HG03064 (cell line): ENCODE results near the gene RFX8.
"Not testable (repeated sequence)": the region's sequence is repeated elsewhere in the genome, so short reads cannot be mapped to it uniquely, and the experiment has no call there.

Experiments
- ATAC-seq: cut with Tn5 transposase; IDR thresholded peaks from one replicate; pipeline ENCODE4 v1.9.1; 2021; ENCODE audit warnings: low read depth; ENCODE audit not compliant: unreplicated experiment

RFX8 gene

DNA sequence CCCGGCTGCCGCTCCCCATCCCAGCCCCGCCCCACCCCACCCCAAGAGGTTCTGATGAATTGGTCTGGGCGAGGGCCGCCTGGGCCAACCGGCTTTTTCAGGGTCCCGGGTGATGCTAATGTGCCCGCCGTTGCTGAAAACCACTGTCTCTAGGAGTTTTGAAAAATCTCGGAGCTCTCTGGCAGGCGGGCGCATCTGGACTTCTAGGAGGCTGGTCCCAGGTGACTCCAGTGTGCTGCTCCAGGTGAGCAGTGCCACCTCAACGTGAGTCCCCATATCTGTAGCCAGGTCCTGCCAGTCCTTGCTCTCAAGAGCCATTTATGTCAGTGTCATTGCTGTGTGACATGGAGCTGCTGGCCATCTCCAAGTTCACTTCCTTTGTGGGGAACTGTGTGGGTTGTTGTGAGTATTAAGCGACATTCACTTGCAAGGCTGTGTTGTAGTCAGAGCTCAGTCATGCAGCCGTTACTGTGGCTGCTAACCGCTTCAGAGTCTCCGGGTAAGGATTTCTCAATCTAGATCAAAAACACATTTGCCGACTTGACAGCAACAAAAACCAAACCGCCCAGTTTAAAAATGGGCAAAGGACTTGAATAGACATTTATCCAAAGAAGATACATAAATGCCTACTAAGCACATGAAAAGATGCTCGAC, at the start of gene RFX8:
Gene RFX8 (minus strand): TSS at position 382 of the 654 bp plus-strand sequence. CDS start 8,264 bp downstream, outside the sequence.
- ATAC-seq, result no peak

DNA sequence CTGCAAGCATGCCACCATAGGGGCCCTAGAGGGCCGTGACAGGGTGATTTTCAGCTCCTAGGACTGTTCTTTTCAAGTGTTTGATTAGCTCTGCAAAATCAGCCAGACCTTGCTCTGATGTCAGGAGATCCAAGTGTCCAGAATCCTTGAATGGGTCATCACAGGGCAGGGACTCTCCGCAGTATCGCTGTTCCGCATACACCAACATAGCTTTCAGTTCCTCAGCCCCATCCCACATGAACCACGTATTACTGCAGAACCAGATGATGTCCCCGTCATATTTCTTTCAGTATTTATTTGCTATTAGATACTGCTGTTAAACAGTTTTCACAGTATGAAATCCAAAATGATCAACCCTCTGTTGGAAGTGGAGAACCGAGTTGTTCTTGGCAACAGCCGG, 46.6 kb upstream of the RFX8 start:
- no peak for ATAC-seq

DNA sequence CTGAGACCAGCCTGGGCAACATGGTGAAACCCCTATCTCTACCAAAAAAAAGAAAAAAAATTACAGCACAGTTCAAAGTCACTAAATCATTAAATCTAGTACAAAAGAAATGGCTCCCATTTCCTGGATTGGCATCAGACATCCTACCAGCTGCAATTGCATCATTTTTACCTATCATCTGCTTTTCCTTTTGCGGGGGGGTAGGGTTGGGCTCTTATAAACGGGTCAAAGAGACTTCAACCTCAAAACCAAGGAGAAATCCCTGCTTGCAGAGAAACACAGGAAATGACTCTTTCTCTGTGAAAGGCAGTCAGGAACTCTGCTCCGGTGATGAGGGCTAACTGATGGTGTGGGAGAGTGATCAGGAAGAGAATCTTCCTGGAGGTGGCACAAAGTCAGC, 45.3 kb upstream of the RFX8 start:
- no peak for ATAC-seq

DNA sequence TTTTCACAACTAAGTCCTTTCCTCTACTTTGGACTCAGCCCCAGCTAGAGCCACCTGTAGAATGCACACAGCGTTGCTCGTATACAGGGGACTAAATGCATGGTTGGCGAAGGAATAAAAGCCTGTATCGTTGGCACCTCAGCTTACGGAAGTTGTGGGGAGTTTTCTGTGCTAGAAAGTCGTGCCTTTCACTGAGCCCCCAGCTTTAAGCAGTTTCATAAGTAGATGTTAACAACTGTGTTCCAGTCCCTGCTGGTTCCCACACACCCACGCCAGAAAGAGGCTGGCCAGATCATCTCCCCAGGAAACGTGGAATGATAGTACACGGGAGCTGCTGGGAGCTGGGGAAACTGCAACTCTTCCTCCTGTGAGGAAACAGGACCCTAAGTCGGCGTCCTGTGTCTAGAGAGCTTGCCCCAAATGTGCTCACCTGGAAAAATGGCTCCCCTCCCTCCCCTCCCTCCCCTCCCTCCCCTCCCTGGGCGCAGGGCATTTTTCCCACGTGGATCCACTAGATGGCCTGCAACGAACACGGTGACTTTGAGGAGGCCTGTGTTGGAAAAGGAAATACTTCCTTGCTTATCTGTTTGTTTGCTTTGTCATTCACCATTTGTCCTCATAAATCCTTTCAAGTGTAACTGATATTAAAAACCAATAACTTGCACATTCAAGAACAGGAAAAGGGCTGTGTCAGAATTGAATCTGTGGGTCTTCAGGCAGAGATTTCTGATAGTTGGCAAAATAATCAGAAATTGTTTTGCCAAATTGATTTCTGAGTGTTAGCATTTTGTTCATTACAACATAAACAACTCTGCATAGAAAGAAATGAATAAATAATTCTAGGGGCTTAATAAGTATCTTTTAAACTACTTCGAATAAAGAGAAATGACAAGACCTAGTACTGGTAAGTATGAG, 43.9 kb upstream of the RFX8 start:
- ATAC-seq, result no peak

DNA sequence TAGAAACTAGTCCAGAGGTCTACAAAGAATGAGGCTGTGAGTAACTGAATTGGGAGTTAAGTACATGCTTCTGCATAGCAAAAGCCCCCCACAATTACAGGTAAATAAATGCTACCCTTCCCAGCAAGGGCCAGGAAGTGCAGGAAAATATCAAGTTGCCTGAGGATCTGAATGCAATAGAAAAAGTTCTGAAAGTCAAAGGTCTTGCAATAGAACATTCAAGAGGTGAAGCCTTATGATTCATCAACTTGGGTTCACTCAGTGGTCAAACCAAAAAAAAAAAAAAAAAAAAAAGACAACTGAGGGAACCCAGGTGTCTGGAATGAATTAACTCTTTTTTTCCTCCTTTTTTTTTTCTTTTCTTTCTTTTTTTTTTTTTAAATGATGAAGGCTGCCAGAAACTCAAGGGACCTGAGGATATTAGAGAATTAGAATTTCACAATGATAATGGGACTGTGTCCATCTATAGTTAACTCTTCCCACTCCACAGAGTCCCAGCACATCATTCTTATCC, 42.9 kb upstream of the RFX8 start:
- ATAC-seq, result no peak

DNA sequence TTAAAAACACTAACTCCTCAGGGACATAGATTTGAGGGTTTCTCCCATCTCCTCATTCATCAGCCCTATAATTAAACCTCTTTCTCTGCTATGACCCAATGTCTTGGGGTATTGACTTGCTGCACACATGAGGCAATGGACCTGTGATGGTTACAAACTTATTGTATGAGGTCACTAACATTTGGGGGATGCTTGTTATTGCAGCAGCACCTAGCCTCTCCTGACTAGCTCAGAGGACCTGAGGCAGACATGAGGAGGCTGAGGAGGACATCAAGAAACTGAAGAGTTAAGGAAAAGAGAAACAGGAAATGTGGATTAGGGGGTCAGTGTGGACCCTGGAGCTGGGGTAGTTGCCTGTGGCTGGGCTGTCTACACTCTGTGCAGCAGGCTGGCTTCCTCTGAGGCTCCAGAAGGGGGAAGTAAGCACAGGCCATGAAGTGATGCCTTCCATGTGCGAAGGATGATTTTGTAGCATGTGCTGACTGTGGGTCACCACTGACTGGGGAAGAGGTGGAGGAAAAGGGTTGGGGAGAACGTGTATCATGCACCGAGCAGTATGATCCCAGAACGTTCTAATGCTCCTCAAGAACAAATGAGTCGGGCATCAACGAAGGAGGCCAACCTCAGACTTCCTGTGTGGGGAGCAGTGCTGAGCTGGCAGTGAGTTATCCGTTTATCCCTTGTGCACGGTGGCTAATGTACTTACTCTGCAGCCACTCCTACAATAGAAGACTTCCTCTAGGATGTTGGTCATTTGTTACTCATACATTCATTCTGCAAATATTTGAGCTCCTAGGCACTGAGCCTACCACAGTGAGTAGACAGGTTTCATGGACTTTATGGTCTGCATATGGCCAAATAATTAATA, 42.1 kb upstream of the RFX8 start:
- no peak for ATAC-seq

DNA sequence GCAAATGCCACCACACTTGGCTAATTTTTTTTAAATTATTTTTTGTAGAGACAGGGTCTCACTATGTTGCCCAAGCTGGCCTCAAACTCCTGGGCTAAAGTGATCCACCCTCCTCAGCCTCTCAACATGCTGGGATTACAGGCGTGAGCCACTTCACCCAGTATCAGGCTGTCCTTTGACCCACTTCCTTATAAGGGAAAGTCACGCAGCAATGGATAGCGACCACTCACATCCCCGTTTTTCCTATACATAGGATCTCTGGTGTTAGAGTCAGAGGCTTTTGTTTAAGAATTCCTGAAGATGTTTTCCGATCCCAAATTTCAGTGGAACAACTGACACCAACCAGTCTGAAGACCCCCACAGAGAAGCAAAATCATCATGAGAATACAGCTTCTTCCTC, 41.4 kb upstream of the RFX8 start:
- no peak for ATAC-seq

DNA sequence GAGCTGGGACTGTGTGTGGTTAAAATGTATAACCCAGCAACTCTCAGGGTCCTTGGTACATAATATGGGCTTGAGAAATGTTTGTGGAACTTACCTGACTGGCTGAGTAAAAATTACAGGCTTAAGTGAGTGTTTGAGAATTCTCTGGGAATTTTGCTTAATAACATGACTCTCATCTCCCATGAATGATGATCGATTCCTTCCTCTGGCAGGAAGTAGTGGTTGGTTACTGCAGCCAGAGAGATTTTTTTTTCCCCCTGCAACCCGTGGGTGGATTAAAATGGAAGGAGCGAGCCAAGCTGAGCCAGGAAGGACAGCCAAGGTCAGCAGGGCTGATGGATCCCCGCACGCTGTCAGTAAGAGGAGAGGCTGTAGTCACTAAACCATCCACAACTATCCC, 40.6 kb upstream of the RFX8 start:
- no peak for ATAC-seq

DNA sequence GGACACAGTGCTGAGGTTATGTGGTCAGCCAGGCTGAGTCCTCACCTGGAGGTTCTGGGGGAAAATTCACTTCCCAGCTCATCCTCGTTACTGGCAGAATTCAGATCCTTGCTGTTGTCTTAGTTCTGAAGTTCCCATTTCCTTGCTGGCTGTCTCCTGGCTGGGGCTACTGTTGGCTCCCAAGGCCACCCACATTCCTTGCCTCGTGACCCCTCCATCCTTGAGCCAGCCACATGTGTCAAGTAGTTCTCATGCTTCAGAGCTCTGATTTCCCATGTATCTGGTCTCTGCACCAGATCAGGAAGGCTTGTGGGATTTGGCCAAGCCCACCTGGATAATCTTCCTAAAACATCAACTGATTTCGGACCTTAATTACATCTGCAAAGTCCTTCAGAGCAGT, 38.1 kb upstream of the RFX8 start:
- ATAC-seq, result no peak

DNA sequence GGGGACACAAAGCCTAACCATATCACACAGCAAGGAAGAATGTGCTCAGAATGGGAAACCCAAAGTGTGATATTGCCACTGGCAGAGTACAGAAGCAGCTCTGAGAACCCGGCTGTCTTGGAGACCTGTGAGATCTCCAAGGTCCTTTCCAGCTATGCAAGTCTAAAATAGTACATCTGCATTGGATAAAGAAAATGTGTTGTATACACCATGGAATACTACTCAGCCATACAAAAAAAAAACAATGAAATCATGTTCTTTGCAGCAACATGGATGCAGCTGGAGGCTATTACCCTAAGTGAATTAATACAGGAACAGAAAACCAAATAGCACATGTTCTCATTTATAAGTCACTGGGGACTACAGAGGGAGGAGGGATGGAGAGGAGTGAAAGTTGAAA, 36.5 kb upstream of the RFX8 start:
- ATAC-seq, result no peak

DNA sequence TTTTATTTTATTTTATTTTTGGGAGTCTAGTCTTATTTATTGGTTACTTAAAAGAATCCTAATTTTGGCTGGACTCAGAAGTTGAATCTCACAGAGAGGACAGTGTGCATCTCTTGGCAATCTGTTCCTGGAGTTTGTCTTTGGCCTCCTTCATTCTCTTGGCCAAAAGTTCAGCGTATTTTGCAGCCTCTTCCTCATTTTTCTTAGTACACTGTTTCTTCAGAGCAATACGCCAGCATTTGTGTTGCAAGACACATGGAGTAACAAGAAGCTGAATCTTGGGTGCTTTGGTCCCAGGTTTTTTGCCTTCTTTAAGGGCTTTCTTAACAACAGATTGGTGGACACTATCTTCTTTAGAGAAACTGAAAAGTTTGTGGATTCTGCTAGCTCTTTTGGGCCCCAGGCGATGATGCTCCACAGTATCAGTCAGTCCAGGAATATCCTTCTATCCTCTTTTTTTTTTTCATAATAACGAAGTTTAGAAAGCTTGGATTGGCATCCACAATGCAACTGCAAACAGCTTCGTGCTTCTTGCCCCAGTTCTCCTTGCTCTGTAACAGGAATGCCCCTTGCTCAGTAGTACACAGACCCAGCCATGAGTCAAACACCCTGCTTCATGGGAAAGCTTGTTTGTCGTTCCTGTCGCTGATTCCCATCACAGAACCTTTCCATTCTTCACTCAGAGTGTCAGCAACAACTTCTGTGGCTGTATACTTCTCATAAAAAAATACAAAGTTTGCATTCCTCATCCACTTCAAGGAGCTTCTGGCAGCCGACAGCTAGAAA, 34.8 kb upstream of the RFX8 start:
- no peak for ATAC-seq

DNA sequence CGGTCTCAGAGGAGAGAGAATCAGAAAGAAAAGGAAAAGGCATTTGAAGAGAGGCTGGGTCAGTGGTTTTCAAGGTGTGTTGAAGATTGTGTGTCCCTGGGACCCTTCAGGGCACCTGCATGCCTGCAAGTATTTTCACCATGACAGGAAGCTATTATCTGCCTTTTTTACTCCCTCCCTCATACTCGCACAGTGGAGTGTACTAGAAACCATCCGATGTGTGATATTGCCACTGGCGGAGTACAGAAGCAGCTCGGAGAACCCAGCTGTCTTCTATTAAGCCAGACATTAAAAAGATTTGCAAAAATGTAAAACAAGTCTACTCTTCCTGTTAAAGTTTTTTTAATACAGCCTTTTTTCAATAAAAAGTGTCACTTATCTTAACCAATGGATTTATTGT, 33.7 kb upstream of the RFX8 start:
- no peak for ATAC-seq

DNA sequence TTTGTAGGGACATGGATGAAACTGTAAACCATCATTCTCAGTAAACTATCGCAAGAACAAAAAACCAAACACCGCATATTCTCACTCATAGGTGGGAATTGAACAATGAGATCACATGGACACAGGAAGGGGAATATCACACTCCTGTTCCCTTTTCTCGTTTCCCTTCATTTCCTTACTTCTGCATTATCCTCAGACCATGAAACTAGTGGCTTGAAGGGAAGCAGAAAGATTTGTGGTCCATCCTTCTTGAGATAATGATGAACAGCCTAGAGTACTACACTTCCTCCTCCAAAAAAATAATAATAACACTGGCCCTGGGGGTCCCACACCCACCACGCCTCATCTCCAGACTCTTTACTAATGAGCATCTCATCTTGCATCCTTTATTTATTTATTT, 30.4 kb upstream of the RFX8 start:
- not testable (repeated sequence) for ATAC-seq

DNA sequence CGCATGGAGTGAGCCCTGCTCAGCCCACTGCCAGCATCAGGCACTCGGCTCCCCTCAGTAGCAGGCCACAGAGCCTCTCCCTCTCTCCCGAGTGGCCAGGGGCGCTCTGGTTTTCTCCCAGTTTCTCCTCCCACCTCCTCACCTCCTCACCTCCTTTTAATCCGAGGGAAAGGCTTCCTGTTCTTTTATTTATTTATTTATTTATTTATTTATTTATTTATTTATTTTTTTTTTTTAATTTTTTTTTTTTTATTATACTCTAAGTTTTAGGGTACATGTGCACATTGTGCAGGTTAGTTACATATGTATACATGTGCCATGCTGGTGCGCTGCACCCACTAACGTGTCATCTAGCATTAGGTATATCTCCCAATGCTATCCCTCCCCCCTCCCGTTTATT, 29.8 kb upstream of the RFX8 start:
- not testable (repeated sequence) for ATAC-seq

DNA sequence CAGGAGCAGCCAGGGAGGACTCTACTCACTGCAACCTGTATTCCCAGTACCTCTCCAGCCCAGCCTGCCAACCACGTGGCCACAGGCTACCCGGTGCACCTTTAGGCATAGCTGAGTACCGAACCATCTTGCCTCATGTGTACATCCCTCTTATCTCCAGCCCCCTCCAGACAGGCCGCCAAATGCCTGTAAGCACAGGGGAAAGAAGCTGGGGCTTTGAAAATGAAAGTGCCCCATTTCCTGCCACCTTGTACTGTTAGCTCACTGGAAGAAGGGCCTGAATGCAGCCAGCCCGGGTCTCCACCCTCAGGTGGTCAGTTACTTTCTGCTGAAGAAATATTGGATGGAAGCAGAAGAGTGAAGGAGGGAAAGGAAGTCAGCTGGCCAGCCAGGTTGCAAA, 27.2 kb upstream of the RFX8 start:
- ATAC-seq, result no peak

DNA sequence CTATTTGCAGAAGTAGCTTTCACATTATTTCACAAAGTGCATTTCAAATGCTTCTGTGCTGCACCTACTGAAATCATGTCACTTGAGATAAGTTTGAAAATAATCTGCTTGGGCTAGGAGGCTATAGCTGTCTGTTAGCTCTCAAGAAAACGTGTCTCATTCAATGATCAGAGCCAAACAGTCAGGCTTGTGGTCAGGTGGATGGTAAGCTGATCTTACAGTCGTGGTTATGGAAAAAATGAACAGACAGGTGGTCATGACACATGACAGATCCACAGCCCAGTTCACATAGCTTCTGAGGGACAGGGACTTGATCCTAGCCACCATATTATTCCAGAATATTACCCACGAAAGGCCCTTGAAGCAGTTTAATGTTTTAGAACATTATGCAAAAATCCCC, 26.5 kb upstream of the RFX8 start:
- no peak for ATAC-seq

DNA sequence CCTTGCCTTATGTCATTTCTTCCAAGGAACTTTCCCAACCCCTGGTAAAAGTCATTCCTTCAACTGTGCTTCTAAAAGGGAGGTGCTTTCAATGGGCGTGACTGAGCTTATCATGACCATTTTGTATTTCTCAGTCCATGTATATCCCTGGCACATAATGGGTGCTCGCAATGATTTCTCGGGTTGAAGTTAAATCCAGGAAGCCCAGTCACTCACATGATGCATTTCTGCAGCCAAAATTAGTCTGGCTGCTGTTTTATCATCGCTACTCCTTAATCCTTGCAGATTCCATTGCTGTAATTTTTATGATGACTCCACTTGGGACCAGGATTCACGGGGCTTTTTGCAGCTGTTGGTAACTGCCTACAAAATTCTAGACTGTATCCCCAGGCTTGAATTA, 25.9 kb upstream of the RFX8 start:
- ATAC-seq, result no peak

DNA sequence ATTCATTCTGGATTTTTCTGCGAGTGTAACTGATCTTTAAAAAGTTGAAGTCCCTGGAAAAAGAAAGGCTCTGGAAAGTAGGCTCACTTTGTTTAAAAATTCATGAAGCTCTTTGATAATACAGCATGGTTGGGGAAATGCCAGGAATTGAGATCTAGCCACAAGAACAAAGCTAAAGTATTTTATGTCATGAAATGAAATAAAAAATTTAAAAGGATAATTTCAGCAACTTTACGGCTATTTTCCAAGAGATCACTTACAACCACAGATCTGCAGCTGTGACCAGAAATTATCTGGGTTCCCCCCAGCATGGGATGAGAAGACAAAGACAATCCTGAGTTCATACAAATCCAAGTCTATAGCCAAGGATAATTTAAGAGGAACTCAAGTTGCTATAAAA, 25.3 kb upstream of the RFX8 start:
- no peak for ATAC-seq

DNA sequence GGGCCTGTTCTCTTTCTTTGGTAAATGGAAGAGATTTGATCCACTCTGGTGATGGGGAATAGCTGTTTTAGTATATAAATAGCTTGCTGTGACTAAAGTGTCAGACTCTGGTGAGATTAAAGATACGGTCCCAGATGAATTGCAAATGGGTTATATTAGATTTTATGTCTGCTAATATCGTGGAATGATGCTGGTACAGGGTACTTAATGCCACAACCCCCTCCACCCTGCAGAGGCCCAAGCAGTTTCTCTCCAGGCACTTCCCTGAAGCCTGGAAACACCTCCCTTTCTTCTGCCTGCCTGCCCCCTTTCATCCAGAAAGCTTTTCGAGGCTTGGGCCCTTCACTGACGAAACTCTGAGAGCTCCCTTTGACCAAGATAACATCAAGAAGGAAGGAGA, 21.4 kb upstream of the RFX8 start:
- ATAC-seq, result no peak

DNA sequence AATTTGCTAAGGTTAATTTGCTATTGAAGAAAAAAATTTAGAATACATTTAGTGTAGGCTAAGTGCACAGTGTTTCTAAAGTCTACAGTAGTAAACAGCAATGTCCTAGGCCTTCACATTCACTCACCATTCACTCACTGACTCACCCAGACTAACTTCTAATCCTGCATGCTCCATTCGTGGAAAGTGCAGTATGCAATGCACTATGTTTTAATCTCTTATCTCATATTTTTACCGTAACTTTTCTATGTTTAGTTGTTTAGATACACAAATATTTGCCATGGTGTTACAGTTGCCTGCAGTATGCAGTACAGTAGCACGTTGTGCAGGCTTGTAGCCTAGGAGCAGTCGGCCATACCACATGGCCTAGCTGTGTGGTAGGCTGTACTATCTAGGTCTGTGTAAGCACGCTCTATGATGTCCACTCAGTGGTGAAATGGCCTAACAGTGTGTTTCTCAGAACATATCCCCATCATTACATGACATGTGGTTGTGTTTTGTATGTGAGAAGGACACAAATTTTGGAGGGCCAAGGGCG, 18.1 kb upstream of the RFX8 start:
- no peak for ATAC-seq
